ENCODE measurements around the gene GREB1L.
"Not testable (repeated sequence)": the region's sequence is repeated elsewhere in the genome, so short reads cannot be mapped to it uniquely, and the experiment has no call there.

Gene GREB1L

DNA sequence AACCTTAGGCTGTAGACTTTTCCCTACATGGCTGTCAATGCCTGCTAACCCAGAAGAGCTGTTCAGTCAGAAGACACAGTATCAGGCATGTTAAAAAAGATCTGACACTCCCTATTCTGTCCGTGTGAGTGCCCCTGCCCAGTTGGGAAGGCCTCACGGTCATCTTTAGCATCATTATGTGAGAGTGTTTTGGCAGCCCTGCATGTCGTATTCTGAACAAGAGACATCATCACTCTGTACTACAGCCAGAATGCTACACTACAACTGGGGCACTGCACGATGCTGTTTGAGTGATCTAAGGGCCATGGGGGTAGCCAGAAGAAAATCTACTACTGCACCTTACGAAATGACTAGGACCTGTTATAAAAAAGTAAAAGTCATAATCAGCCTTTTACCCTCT is 67.2 kb downstream of the GREB1L start:
- no peak for DNase-seq

DNA sequence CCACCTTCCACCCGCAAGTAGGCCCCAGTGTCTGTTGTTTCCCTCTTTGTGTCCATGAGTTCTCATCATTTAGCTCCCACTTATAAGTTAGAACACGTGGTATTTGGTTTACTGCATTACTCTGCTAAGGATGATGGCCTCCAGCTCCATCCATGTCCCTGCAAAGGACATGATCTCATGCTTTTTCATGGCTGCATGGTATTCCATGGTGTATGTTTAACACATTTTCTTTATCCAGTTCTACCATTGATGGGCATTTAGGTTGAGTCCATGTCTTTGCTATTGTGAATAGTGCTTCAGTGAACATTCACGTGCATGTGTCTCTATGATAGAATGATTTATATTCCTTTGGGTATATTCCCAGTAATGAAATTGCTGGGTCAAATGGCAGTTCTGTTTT is 69.9 kb downstream of the GREB1L start:
- DNase-seq: not testable (repeated sequence)

DNA sequence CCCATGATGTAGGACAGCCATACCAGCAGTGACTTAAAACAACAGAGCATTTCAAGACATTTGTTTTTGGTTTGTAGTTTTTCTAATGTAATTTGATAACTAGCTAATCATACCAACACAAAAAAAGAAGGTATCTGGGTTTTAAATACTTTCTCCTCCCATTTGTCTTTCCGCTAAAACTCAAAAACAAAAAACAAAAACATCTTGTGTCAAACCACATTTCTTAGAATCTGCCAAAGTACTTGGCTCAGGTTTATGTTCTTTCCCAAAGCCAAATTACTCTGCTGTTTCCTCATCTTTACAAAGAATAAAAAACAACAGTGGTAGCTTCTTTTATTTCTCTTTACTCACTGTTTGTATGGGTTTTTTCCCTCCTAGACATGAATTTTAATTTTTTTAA is 71.5 kb downstream of the GREB1L start:
- DNase-seq: no peak

DNA sequence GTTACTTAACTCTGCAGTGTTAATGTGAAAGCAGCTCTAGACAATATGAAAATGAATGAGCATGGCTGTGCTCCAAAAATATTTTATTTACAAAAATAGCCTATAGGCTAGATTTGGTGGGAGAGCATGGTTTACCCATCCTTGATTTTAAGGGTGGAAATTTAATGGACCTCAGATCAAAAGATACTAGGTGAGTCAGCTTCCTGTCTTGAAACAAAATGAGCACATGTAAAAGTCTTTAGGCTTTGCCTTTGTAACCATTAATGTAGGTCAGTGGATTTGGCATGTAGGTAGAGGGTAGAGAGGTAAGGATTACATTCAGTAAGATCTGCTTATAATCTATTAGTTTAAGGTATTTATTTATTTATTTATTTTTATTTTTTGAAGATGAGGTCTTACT is 72.7 kb downstream of the GREB1L start:
- no peak for DNase-seq

DNA sequence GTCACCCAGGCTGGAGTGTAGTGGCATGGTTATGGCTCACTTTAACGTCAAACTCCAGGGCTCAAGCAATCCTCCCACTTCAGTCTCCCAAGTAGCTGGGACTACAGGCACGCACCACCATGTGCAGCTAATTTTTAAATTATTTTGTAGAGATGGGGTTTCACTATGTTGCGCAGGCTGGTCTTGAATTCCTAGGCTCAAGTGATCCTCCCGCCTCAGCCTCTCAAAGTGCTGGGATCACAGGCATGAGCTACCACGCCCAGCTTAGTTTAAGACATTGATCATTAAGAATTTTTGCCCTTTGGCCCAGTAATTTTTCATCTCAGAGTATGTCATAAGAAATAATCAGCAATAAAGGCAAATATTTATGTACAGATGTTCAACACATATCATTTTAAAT is 73.1 kb downstream of the GREB1L start:
- not testable (repeated sequence) for DNase-seq

DNA sequence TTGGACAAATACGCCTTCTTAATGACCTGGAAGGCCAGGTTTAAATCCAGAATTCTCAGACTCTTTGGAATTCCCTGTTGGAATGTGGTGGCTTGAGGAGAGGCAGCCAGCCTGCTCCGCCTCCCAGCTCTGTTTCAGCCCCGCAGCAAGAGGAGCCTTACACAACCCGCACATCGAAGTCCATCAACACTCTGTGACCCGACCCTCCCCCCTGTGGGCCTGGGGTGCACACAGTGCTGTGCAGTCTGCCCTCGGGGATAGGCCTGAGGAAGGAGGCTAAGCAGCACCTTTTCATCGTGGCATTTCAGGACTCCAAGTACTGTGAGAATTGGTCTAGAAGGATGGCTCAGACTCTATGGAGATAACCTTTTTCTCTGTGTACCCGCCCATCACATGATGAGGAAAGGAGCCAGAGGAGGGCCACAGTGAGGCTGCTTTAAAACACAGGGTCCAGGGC is 73.7 kb downstream of the GREB1L start:
- DNase-seq: no peak

DNA sequence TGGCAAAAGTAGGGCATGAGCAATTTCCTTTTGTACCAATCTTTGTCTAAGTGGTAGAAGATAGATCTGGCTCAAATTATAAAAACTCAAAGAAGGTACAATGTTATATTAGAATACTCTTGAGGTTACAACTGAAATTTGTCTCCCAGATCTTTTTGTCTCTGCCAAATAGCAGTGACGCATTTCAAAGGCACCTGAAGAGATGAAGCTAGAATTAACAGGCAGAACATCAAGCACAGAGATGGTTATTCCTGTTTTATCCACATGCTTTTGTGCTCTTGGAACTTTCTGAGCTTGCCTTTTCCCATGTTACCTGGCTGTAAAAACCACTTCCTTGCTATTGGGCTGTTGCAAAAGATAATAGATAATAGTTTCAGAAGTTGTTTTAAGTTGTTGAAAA is 74.3 kb downstream of the GREB1L start:
- DNase-seq: no peak

DNA sequence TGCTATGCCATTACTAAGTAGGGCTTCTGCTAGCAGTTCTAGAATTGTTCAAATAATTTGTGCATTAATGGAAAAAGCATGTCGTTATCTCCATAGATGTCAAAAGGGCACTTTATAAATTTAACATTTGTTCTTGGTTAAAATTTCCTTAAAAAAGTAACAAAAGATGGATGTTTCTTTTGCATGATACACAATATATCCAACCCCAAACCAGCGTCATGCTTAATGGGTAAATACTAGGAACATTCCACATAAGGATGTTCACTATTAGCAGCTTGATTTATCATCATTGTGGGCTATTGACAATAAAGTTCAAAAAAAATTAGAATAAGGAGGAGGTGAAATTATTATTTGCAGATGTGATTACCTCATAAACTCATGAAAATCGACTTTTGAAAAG is 79.7 kb downstream of the GREB1L start:
- DNase-seq: no peak

DNA sequence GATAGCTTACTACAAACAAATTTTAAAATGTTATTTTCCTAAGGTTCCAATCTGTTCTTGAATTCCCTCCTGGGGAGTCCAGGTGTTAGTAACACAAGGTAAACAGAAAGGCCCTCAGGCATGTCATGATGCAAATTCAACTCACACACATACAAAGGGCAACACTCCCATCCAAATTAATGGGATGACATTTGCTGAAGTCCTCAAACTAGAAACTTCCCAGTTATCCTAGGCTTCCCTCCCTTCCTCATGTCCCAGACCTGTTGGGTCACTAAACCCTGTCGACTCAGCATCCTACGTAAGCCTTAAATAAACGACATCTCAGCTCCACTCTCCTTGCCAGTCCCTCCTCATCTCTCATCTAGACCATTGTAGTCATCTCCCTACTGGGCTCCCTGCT is 85.1 kb downstream of the GREB1L start:
- no peak for DNase-seq

DNA sequence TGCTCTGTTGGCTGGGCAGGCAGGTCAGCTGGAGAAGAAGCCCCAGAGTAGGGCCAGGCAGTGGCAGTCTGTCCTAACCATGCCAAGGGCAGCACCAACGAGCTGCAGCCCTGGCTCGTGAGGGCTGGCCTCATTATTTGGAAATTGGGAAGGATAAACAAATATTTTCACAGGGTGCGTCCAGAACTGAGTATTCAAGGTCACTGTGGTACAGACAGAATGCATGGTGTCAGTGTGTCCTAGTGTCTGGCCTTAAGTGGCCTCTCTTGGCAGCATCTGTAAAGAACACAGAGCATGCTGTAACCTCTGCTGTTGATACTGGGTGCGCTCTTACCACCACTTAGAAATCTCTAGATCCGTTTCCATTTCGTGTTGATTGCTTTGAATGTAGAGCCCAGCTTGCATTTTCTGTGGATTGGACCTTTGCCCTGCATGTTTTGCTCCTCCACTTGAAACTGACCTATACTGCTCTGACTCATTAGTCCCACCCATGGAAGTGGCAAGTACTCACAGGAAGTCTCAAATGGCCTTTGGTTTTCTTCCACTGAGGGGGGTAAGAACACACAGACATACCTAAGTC is 88.2 kb downstream of the GREB1L start:
- no peak for DNase-seq

DNA sequence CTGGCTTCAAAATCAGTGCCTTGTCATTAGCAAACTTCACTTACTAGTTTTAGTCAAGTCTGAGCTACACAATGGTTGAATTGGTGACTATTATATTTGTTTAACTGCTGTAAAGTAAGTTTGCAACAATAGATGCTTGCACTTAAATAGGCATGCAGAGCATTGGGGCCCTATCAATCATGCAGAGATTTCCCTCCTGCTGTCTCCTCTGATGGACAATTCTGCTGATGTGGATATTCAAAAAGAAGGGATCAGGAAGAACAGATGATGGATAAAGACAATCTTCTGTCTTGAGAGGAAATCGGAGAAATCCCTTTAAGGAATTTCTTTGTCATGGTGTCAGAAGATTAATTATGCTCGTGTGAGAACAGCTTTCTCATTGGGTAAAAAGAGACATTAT is 89.0 kb downstream of the GREB1L start:
- no peak for DNase-seq

DNA sequence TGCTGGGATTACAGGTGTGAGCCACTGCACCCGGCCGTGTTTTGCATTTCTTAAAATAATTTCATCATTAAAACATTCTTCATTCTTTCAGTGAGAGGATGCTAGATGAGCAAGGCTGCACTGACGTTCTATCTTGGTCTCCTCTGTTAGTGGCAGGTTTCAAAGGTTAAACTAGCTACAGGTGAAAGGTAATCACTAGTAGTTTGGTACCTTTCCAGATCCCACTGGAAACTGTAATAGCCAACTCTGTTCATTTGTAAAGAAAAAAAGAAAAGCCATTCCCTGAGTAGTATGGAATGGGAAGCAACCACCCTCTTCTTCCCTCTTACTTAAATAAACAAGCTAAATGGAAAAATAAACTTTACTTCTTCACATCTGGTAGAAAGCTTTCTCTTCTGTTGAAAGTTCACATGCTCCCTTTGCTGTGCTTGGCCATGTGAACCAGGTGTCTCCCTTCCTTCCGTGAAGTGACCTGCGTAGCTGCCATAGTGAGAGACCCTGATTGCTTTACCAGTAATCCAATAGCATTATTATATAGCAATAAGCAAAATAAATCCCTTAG is 94.0 kb downstream of the GREB1L start:
- no peak for DNase-seq

DNA sequence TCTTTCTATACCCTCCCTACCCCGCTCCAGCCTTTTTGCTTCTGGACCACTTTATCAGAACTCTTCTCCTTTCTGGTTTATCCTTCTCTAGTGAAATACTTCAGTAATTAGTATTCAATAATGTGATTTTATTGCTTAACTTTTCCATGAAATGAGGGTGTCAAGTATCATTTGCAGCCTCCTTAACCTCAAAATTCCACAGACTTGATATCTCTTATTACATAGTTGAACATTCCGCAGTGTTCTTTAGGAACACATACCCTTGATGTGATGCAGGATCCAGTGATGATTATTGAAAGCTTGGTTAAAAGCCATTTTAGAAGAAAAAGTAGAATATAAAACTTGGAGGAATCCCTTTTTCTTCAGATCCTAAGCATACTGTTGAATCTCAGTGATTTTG is 94.8 kb downstream of the GREB1L start:
- no peak for DNase-seq

DNA sequence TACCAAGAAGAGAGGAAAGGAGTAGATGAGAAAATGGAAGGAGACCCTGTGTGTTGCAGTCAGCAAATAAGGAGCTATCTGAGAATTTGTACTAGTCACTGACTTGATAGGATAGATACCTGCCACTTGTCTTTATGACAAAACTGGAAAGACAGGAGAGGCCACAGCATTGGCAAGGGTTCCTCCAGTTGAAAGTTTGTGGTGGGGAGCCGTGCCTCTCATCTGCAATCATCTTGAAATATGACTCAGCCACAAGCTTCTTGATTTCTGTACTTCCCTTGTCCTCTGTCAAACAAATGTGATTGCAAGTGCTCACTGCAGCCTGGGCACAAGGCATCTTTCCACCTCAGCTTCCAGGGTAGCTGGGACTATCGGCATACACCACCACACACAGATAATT is 99.1 kb downstream of the GREB1L start:
- DNase-seq: no peak

DNA sequence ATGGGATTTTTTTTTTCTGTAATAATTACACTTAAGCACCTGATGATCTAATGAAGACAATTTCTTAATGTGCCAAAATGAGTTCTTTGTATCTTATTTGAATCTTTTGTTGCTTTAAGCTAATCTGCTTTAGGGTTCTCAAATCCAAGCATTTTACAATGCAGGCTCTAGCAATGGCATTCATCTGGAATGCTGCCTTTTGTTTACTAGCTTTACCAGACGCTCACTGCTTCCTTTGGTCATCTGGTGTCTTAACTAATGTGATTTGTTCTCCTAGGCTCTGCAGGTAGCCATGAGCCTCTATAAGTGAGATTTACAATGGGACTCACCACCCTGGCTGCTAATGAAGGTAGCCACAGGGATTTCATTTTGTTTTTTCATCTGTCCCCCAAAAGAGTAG is 100.3 kb downstream of the GREB1L start:
- no peak for DNase-seq

DNA sequence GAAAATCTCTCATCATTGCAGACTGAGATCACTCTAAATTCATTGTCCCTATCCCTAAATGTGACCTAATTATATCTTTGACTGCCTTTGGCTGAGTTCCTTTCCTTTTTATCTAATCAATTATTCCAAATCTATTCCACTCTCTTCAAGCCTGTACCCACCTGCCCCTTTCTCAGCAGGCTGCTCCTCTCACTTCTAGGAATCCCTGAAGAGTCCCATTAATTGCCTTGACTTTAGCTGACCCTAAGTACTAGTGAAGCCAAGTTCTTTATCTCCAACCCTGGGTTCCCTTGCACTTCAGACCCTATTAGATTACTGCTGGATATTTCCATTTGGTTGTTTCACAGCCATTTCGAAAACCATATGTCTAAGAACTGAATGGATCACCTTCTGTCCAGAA is 102.8 kb downstream of the GREB1L start:
- no peak for DNase-seq

DNA sequence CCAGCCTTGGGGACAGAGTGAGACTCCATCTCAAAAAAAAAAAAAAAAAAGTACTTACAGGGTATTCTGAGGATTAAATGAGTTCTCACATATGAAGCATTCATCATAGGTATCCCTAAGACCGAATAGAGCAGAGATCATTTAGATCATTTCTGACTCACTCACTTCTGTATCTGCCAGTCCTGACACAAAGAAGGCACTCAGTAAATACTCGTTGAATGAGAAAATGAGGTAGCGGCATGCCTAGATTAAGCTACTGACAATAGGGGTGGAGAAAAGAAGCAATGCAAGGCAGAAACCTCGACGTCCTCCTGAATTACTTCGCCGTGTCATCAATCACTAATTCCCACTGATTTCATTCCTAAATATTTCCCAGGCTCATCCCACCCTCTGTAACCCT is 103.8 kb downstream of the GREB1L start:
- no peak for DNase-seq

DNA sequence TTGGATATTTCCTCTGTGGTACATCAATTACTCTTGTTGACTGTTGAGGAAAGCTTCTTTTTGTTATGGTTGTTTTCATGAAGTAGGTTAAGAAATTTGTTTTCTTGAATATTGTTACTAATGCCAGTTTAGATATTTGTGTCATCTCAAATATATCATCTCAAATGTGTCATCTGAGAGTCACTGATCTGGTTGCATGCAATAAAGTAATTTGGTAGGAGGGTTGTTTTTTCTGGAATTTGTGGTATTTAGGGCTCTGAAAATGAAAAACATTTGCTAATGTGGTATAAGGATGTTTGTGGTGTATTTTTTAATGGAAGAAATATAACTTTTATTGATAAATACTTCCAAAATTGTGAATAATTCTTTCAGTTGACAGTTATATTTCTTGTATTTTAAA is 117.7 kb downstream of the GREB1L start:
- peak; percentile 2 for DNase-seq

DNA sequence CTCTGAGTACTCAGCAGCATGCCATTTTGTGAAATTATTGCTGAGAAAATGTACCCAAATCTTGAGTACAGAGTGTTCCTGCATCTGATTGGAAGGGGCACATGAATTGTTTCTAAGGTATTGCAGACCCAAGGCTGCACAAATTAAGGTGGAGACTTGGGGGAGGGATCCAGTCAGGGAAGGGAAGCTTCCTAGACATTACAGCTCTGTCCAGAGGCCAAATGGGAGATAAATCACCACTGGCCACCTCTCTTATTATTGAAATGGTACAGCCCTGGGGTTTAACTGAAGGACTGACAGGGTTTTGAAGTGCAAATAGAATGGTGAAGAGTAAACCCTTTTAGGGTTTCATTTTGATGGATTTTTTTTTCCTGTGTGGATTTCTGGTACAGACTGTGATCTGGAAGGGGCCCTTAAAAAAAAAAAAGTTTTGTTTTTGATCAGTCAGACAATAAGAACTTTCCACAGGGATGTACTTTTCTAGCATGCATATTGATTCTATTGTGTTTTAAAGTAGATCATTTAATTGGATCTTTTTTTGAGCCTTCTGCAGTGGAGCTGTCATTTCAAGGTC is 119.4 kb downstream of the GREB1L start:
- no peak for DNase-seq

DNA sequence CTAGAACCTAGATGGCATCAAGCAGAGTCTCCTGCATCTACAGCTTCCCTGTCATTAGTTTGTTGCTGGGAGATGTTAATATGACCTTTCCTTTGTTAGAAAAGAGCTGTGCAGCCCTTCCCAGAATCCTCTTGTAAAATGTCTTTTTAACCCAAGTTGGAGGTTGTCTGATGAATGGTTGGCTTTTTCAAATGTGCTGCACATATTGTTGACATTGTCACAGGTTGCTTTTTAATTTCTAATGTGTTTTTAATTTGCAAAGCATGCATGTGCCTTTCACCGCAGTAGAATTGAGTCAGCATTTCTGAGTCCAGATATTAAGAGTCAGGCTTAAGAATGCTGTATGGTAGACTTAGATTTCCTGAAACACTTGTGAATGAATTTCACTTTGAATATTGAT is 120.8 kb downstream of the GREB1L start:
- DNase-seq: no peak

DNA sequence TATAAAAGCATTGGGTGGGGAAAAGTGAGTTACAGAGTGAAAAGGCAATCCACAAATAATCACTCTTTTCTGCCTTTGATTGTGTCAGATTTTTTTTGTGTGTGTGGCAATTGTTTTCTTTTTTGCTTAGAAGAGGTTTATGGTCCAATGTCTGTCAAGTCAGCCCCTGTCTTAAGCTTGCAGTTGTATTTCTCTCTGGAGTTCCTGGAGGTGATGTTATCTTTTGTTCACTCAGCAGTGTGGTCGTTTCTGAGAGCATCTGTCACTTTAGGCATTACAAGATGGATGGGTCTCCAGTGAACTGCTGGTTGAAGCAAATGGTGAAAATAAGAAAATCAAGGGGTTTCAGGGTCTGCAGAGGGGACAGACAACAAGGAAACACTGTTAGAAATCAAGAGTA is 121.3 kb downstream of the GREB1L start:
- DNase-seq: no peak

DNA sequence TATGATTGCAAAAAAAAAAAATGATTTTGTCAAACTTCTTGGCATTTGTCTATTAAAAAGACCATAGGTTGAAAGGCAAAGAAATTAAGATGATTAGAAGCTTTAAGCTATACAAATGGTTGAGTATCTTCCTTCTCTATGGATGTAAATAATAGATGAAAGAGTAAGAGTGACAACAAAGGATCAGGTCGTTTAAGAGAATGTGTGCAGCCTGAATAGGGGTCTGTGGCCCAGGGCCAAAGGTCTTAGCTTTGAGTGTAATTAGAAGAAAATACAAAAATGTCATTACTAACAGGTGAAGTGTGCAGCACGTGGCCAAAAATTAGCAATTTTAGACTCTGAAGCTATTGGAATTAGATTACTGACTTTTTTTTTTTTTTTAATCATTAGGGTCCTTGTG is 122.4 kb downstream of the GREB1L start:
- DNase-seq: no peak

DNA sequence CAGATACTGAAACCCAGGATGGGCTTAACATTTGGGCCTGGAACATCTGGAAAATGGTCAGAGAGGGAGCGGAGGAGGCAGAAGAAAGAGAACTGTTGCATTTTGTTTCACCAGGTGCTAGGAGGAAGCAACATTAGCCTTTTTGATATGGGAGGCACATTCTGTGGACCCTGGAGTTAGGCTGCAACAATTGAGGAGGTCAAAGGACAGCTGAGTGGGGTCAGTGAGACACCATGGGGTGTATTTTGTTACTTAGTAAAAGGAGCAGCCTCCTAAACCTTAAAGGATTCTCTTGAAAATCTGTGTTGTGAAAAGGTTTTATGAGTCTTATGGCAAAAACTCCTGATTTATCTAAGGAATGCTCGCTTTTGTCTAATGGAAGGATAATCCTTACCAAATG is 124.9 kb downstream of the GREB1L start:
- no peak for DNase-seq

DNA sequence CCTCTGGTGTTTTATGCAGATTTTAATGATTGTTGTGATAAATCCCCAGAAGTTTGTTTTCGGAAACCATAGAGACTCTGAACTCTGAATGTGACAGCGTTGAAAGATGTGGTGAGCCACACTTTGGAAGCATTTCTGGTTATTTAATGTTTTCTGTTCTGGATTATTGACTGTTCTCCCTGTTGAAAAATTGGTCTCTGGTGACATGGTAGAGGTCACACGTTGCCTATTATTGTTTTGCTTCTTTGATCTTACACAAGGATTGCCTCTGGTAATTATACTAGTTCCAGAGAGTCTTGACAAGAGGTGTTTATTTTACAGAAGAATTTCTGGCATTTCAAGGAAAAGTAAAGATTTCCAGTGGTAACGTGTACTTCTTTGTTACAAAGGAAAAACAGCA is 127.1 kb downstream of the GREB1L start:
- no peak for DNase-seq

DNA sequence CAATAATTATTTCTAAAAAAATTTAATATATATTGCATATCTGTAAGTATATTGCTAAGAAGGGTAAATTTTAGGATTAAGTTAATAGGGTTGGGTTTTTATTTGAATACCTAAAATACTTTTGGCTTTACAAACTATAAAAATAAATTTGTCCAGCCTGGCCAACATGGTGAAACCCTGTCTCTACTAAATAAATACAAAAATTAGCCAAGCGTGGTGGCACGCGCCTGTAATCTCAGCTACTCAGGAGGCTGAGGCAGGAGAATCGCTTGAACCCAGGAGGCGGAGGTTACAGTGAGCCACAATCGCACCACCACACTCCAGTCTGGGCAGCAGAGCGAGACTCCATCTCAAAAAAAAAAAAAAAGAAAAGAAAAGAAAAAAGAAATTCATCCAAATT is 127.6 kb downstream of the GREB1L start:
- not testable (repeated sequence) for DNase-seq

Data from amniotic stem cell (primary cell).